Hematopoietic multipotent progenitor cell (in vitro differentiated cells): ENCODE data around the gene LDLRAD2. TPM values are rescaled to one million over a fixed set of nuclear protein-coding genes. Genes with fewer than 3 reads are reported as not detected.

Experiments used
- total RNA-seq: library from RNA; depleted of rRNA; stranded (reverse); fragments of >200 nt; gene quantifications from one replicate; pipeline ENCODE4 v1.2.3, GENCODE V29; 2012

LDLRAD2 gene
- total RNA-seq, 1 donor, result 9.4 TPM

Other genes starting within 250 kb of the LDLRAD2 start
- gene RAP1GAP, start 142.9 kb upstream of the LDLRAD2 start, total RNA-seq, result 0.27 TPM
- gene USP48, start 29.1 kb upstream of the LDLRAD2 start, total RNA-seq, result 31.2 TPM
- gene HSPG2, start 125.0 kb downstream of the LDLRAD2 start, total RNA-seq, result 158 TPM
- gene CELA3B, start 164.8 kb downstream of the LDLRAD2 start, total RNA-seq, result not detected
- gene CELA3A, start 189.4 kb downstream of the LDLRAD2 start, total RNA-seq, result not detected
- gene CDC42, start 240.4 kb downstream of the LDLRAD2 start, total RNA-seq, result 160 TPM